ENCODE results near the gene USP3. TPM values are rescaled to one million over a fixed set of nuclear protein-coding genes. Genes with fewer than 3 reads are reported as not detected.

The USP3 gene
- total RNA-seq, 4 donors from 2014 or later: 40.4 to 66.2 (median 56.0) TPM

- no peak for ATAC-seq (ENCODE audit: low FRiP score)
- DNase-seq (ENCODE audit: low spot score): no peak
- TF ChIP-seq CTCF (IDR thresholded peaks at IDR 0.05): no peak
Observed at GRCh38 chr15:63522225-63522578, 17.8 kb downstream of the USP3 start.

- TF ChIP-seq CTCF (IDR thresholded peaks at IDR 0.05): no peak
- ATAC-seq (ENCODE audit: low FRiP score): no peak
- no peak for DNase-seq (ENCODE audit: low spot score)
Observed at GRCh38 chr15:63523306-63523990, 19.1 kb downstream of the USP3 start.

GRCh38 chr15:63524316-63525015 is 20.1 kb downstream of the USP3 start:
- DNase-seq (ENCODE audit: low spot score): no peak
- no peak for TF ChIP-seq CTCF (IDR thresholded peaks at IDR 0.05)

GRCh38 chr15:63526401-63526800 is 22.0 kb downstream of the USP3 start:
- no peak for TF ChIP-seq CTCF (IDR thresholded peaks at IDR 0.05)
- ATAC-seq (ENCODE audit: low FRiP score): no peak
- DNase-seq (ENCODE audit: low spot score): no peak

More at GRCh38 chr15:63524316-63525015, 20.1 kb downstream of the USP3 start:
- ATAC-seq (ENCODE audit: low FRiP score): no peak

- DNase-seq (ENCODE audit: low spot score): no peak
- no peak for ATAC-seq (ENCODE audit: low FRiP score)
- no peak for TF ChIP-seq CTCF (IDR thresholded peaks at IDR 0.05)
Observed at GRCh38 chr15:63528138-63528659, 23.8 kb downstream of the USP3 start.

GRCh38 chr15:63530235-63530634 is 25.8 kb downstream of the USP3 start:
- no peak for DNase-seq (ENCODE audit: low spot score)
- ATAC-seq (ENCODE audit: low FRiP score): no peak
- no peak for TF ChIP-seq CTCF (IDR thresholded peaks at IDR 0.05)

Measured in omental fat pad (tissue), 4 donors.